A549 (cell line): ENCODE results near the gene FAM110C.

Experiments used
- MAX ChIP-seq: IDR thresholded peaks from 2 replicates; pipeline ENCODE4 v1.6.1; 2012
- POLR2A ChIP-seq: IDR thresholded peaks from 2 replicates; pipeline ENCODE4 v1.6.1; 2012; ENCODE audit warnings: mild to moderate bottlenecking, low read length
- REST ChIP-seq: fragments of 200-600 bp; sonication (generic); IDR thresholded peaks from 2 replicates; pipeline ENCODE4 v1.6.1; 2016; ENCODE audit warnings: antibody characterized with exemption, mild to moderate bottlenecking, moderate library complexity
- USF2 ChIP-seq: fragments of 450-650 bp; IDR thresholded peaks from 2 replicates; pipeline ENCODE4 v1.6.1; 2014; ENCODE audit warnings: antibody characterized with exemption
- TF ChIP-seq, protein P1 (sequence below): fragments of >200 bp; sonication (Bioruptor Twin); formaldehyde crosslinking; IDR thresholded peaks from 3 replicates; pipeline ENCODE4 v1.5.1; 2016

DNA sequence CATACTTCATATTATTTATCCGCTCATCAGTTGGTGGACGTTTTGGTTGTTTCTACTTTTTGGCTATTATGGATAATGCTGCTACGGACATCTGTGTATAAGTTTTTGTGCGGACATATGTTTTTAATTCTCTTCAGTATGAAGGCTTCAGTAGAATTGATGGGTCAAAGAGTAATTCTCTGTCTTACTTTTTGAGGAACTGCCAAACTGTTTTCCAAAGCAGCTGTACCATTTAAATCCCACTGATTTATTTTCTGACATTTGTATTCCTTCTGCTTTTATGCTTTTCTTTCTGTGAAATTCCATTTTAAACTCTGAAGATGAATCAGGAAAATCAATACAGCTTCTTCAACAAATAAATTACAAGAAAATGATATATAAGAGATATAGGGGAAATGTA lies 20.8 kb downstream of the FAM110C start:
- no peak for TF ChIP-seq USF2
- TF ChIP-seq POLR2A: no peak
- TF ChIP-seq, protein P1, sequence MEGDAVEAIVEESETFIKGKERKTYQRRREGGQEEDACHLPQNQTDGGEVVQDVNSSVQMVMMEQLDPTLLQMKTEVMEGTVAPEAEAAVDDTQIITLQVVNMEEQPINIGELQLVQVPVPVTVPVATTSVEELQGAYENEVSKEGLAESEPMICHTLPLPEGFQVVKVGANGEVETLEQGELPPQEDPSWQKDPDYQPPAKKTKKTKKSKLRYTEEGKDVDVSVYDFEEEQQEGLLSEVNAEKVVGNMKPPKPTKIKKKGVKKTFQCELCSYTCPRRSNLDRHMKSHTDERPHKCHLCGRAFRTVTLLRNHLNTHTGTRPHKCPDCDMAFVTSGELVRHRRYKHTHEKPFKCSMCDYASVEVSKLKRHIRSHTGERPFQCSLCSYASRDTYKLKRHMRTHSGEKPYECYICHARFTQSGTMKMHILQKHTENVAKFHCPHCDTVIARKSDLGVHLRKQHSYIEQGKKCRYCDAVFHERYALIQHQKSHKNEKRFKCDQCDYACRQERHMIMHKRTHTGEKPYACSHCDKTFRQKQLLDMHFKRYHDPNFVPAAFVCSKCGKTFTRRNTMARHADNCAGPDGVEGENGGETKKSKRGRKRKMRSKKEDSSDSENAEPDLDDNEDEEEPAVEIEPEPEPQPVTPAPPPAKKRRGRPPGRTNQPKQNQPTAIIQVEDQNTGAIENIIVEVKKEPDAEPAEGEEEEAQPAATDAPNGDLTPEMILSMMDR: no peak
- no peak for TF ChIP-seq MAX
- no peak for TF ChIP-seq REST
